Neuronal stem cell (in vitro differentiated cells): ENCODE results near the gene HOXC9.

Source experiments
- DNase-seq: peaks from one replicate; pipeline ENCODE4 v3.0.0-alpha.2; 2013; ENCODE audit warnings: low spot score
- H2AFZ ChIP-seq: one replicate; pipeline ENCODE4 v1.6.1; 2013; ENCODE audit warnings: mild to moderate bottlenecking, low read length, inconsistent platforms
- H2AK5ac ChIP-seq: 2 replicates; pipeline ENCODE4 v1.6.1; 2013; ENCODE audit warnings: low read depth, mild to moderate bottlenecking, inconsistent platforms, low read length, moderate library complexity, mixed read lengths
- H2BK120ac ChIP-seq: 2 replicates; pipeline ENCODE4 v1.6.1; 2013; ENCODE audit warnings: low read depth, mild to moderate bottlenecking, inconsistent platforms, low read length, moderate library complexity, mixed read lengths
- H2BK12ac ChIP-seq: one replicate; pipeline ENCODE4 v1.6.1; 2013; ENCODE audit warnings: low read length, inconsistent platforms
- H2BK15ac ChIP-seq: 2 replicates; pipeline ENCODE4 v1.6.1; 2013; ENCODE audit warnings: mild to moderate bottlenecking, low read length, inconsistent platforms, mixed read lengths
- H2BK5ac ChIP-seq: one replicate; pipeline ENCODE4 v1.6.1; 2013; ENCODE audit warnings: inconsistent platforms, mild to moderate bottlenecking, low read length, moderate library complexity
- H3K14ac ChIP-seq: one replicate; pipeline ENCODE4 v1.6.1; 2013; ENCODE audit warnings: low read length, inconsistent platforms
- H3K18ac ChIP-seq: 2 replicates; pipeline ENCODE4 v1.6.1; 2013; ENCODE audit warnings: low read length, inconsistent platforms
- H3K23ac ChIP-seq: 2 replicates; pipeline ENCODE4 v1.6.1; 2013; ENCODE audit warnings: low read depth, mild to moderate bottlenecking, mixed read lengths, low read length, inconsistent platforms; ENCODE audit not compliant: poor library complexity
- H3K27ac ChIP-seq: replicated peaks from 3 replicates; pipeline ENCODE4 v1.5.1; 2013; ENCODE audit warnings: low read length, inconsistent platforms
- H3K27me3 ChIP-seq, 3 experiments: 2 replicates each; pipeline ENCODE4 v1.6.1; 2013; ENCODE audit warnings: low read length in 3 of 3, mild to moderate bottlenecking in 2 of 3, inconsistent platforms in 1 of 3, low read depth in 1 of 3, mixed read lengths in 1 of 3, moderate library complexity in 1 of 3; ENCODE audit not compliant: control insufficient read depth in 3 of 3, insufficient read depth in 3 of 3
- H3K36me3 ChIP-seq, 2 donors: replicated peaks in 1 of 2; 2 replicates each; pipeline ENCODE4 v1.6.1; 2013; ENCODE audit warnings: low read length in 2 of 2; ENCODE audit not compliant: control insufficient read depth in 2 of 2, insufficient read depth in 2 of 2
- H3K4ac ChIP-seq: 2 replicates; pipeline ENCODE4 v1.6.1; 2013; ENCODE audit warnings: inconsistent platforms, mild to moderate bottlenecking, low read length, moderate library complexity
- H3K4me1 ChIP-seq, 2 donors: 1 replicate in 1 of 2; 2 replicates in 1 of 2; pipeline ENCODE4 v1.6.1; 2013; ENCODE audit warnings: low read length in 2 of 2, low read depth in 1 of 2; ENCODE audit not compliant: control insufficient read depth in 2 of 2, insufficient read depth in 1 of 2
- H3K4me2 ChIP-seq: one replicate; pipeline ENCODE4 v1.6.1; 2013; ENCODE audit warnings: mild to moderate bottlenecking, low read length, inconsistent platforms; ENCODE audit not compliant: insufficient read depth, poor library complexity, severe bottlenecking
- H3K4me3 ChIP-seq, 2 donors: 2 replicates each; pipeline ENCODE4 v1.5.1; 2013; ENCODE audit warnings: low read length in 2 of 2, mild to moderate bottlenecking in 2 of 2, inconsistent platforms in 1 of 2, moderate library complexity in 1 of 2
- H3K79me1 ChIP-seq: one replicate; pipeline ENCODE4 v1.6.1; 2013; ENCODE audit warnings: low read depth, mild to moderate bottlenecking, inconsistent platforms, low read length, moderate library complexity
- H3K9ac ChIP-seq: one replicate; pipeline ENCODE4 v1.6.1; 2013; ENCODE audit warnings: mild to moderate bottlenecking, low read depth, low read length, inconsistent platforms; ENCODE audit not compliant: poor library complexity
- H3K9me3 ChIP-seq, 2 donors: replicated peaks in 1 of 2; 2 replicates each; pipeline versions ENCODE3 to v1.6.1; 2013; ENCODE audit warnings: low read length in 2 of 2, mild to moderate bottlenecking in 2 of 2, inconsistent platforms in 1 of 2, low read depth in 1 of 2, mixed read lengths in 1 of 2, moderate library complexity in 1 of 2; ENCODE audit not compliant: control insufficient read depth in 2 of 2, insufficient read depth in 1 of 2
- H4K8ac ChIP-seq: one replicate; pipeline ENCODE4 v1.6.1; 2013; ENCODE audit warnings: low read depth, mild to moderate bottlenecking, inconsistent platforms, low read length, moderate library complexity
- H4K91ac ChIP-seq: one replicate; pipeline ENCODE4 v1.6.1; 2013; ENCODE audit warnings: low read length, low read depth, mild to moderate bottlenecking, inconsistent platforms; ENCODE audit not compliant: poor library complexity
- WGBS, 2 donors: extraction: QIAGEN DNeasy Blood & Tissue Kit; methylation state at CpG; one replicate each; pipeline ENCODE4 v1.1.7; 2013; ENCODE audit warnings: missing lambda C conversion rate in 2 of 2, mixed read lengths in 1 of 2; ENCODE audit not compliant: insufficient read length in 2 of 2, insufficient replicate concordance in 1 of 2; ENCODE audit errors: extremely low coverage in 2 of 2; 5-methylcytosine and 5-hydroxymethylcytosine counted together

The HOXC9 gene

GRCh38 chr12:53966385-53967133 is 33.4 kb upstream of the HOXC9 start:
- Histone ChIP-seq H2BK120ac (no peak overlapping the region), H2BK5ac (no peak overlapping the region), H4K8ac (no peak overlapping the region), H2BK15ac (no peak overlapping the region), H3K23ac (peak overlapping the region; percentile 6), H3K4me3 (no peak overlapping the region), H3K27ac (no peak overlapping the region), H3K9ac (no peak overlapping the region), H4K91ac (no peak overlapping the region), H3K18ac (no peak overlapping the region), H3K36me3 (no peaks in the 10 kb centered on the region), H3K4me1 (no peaks in the 10 kb centered on the region), H3K14ac (no peak overlapping the region), H3K9me3 (peaks cover 0 to 5% of the 10 kb centered on the region in 2 donors), H3K4ac (no peak overlapping the region), H3K27me3 (peaks cover 65 to 100% (median 99%) of the 10 kb centered on the region in 3 experiments), H3K4me2 (no peak overlapping the region), H2AFZ (no peak overlapping the region), H2AK5ac (no peak overlapping the region), H2BK12ac (no peak overlapping the region), H3K79me1 (no peaks in the 10 kb centered on the region)
- no peak for DNase-seq
- WGBS, 2 donors = no CpG with 5 or more reads among the region's 36 CpGs

DNA sequence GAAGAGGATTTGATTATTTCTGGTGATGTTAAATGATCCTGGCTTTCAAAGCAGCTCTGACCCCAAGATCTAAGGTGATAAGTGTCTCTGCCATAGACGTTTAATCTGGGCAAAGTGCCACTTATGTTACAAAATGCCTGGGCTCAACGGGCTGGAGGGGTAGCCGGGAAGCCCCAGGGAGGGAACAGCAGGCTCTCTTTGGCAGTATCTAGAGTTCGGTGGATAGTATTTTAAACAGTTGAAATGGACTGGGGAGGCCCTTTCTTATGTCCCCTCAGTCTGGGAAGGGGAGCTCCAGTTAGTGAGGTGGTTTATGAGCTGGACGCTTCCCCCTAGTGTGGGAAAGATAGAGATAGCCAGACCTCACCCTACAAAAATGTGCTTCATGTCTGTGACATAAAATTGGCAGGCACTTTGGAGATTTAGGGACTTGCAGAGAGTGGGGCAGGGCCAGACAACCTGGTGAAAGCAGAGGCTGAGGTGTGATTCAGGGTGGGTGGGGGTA is 32.5 kb upstream of the HOXC9 start:
- Histone ChIP-seq H3K27me3 (peaks cover 67 to 100% (median 100%) of the 10 kb centered on the region in 3 experiments), H3K27ac (no peak overlapping the region), H3K4me1 (no peaks in the 10 kb centered on the region), H2AK5ac (no peak overlapping the region), H2AFZ (no peak overlapping the region), H3K4me3 (no peak overlapping the region), H2BK15ac (no peak overlapping the region), H2BK120ac (no peak overlapping the region), H3K23ac (no peak overlapping the region), H3K14ac (no peak overlapping the region), H3K4me2 (no peak overlapping the region), H2BK5ac (no peak overlapping the region), H3K79me1 (no peaks in the 10 kb centered on the region), H3K4ac (no peak overlapping the region), H3K9me3 (peaks cover 0 to 5% of the 10 kb centered on the region in 2 donors), H2BK12ac (no peak overlapping the region), H3K9ac (no peak overlapping the region), H4K91ac (no peak overlapping the region), H3K36me3 (no peaks in the 10 kb centered on the region), H4K8ac (no peak overlapping the region), H3K18ac (no peak overlapping the region)
- no CpG with 5 or more reads among the region's 5 CpGs for WGBS, 2 donors
- no peak for DNase-seq

DNA sequence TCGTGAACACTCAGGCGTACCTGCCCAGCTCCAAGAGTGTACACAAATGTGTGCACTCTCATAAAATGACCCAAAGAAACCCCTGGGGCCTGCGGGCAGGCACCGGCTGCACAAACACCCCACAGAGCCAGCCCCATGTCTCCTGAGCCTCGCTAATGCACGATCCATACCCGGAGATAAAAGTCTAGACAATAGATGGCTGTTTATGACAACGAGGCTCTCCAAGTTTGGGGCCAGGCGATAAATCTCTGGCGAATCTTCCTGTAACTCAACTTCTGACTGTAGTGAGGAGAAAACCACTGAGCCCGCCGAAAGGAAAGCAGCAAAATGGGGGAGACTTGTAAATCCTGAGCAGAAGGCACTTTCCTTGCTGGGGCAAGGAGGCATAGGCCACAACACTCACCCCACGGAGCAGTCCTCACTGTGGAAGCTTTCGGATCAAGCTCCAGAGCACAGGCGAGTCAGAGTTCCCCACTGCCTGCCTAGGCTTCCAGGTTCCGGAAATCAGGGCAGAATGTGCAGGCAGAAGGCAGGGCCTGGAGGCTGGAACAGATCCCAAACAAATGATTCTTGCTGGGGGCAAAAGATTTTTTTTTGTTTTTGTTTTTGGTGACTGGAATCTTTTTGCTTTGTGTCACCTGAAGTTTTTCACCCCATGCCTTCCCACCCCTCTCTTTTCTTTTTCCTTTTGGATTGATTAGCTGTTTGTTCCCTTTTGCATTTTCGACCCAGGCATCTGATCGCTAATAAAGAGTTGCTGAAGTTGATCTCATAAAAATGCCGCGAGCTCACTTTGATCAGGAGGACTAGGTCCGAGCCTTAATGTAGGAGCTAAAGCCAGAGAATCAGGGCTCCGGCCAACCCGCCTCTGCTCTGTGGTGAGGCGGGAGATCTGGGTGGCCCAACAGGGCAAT is 31.5 kb upstream of the HOXC9 start:
- Histone ChIP-seq H4K8ac (no peak overlapping the region), H3K27ac (no peak overlapping the region), H3K9ac (no peak overlapping the region), H2BK5ac (no peak overlapping the region), H3K23ac (no peak overlapping the region), H2AFZ (no peak overlapping the region), H2BK15ac (no peak overlapping the region), H3K36me3 (no peaks in the 10 kb centered on the region), H3K4me2 (no peak overlapping the region), H3K27me3 (peaks cover 68 to 100% (median 100%) of the 10 kb centered on the region in 3 experiments), H3K14ac (no peak overlapping the region), H3K9me3 (peaks cover 0 to 11% of the 10 kb centered on the region in 2 donors), H2BK12ac (no peak overlapping the region), H3K4me3 (no peak overlapping the region), H2AK5ac (no peak overlapping the region), H3K4ac (no peak overlapping the region), H4K91ac (no peak overlapping the region), H3K79me1 (no peaks in the 10 kb centered on the region), H3K4me1 (no peaks in the 10 kb centered on the region), H2BK120ac (no peak overlapping the region), H3K18ac (no peak overlapping the region)
- no CpG with 5 or more reads among the region's 24 CpGs for WGBS, 2 donors
- DNase-seq = no peak
